LNCaP clone FGC (cell line): Measurements from ENCODE around the gene ARPP21.

Experiments
- DNase-seq: peaks from one replicate; pipeline ENCODE4 v3.0.0-alpha.2; 2011; ENCODE audit warnings: low read depth
- H3K4me3 ChIP-seq: 2 replicates; pipeline ENCODE4 v1.5.1; 2011; ENCODE audit warnings: mild to moderate bottlenecking, low read depth, low read length, control low read depth
- CTCF ChIP-seq: IDR thresholded peaks from 2 replicates; pipeline ENCODE4 v1.5.1; 2012; ENCODE audit warnings: mild to moderate bottlenecking; ENCODE audit not compliant: control insufficient read depth, insufficient read depth; ENCODE audit errors: extremely low read depth

The ARPP21 gene

GRCh38 chr3:35641920-35642527, 2.7 kb downstream of the ARPP21 start:
- DNase-seq = no peak
- TF ChIP-seq CTCF = no peak

GRCh38 chr3:35643495-35643894, 4.2 kb downstream of the ARPP21 start:
- TF ChIP-seq CTCF = no peak
- DNase-seq = no peak
- no peak overlapping the region for H3K4me3 ChIP-seq

More at GRCh38 chr3:35641920-35642527, 2.7 kb downstream of the ARPP21 start:
- no peak overlapping the region for H3K4me3 ChIP-seq

GRCh38 chr3:35644451-35644850, 5.1 kb downstream of the ARPP21 start:
- TF ChIP-seq CTCF = no peak
- no peak for DNase-seq
- H3K4me3 ChIP-seq = no peak overlapping the region

- TF ChIP-seq CTCF = no peak
- no peak overlapping the region for H3K4me3 ChIP-seq
Measured at GRCh38 chr3:35645189-35645588, 5.9 kb downstream of the ARPP21 start.

GRCh38 chr3:35646081-35646480, 6.8 kb downstream of the ARPP21 start:
- H3K4me3 ChIP-seq = no peak overlapping the region
- DNase-seq = no peak
- TF ChIP-seq CTCF = no peak

More at GRCh38 chr3:35645189-35645588, 5.9 kb downstream of the ARPP21 start:
- DNase-seq = no peak

GRCh38 chr3:35647461-35647860, 8.1 kb downstream of the ARPP21 start:
- no peak for TF ChIP-seq CTCF
- DNase-seq = no peak
- H3K4me3 ChIP-seq = no peak overlapping the region

GRCh38 chr3:35648347-35648746, 9.0 kb downstream of the ARPP21 start:
- H3K4me3 ChIP-seq = no peak overlapping the region
- no peak for DNase-seq

More at GRCh38 chr3:35648347-35648746, 9.0 kb downstream of the ARPP21 start:
- no peak for TF ChIP-seq CTCF
